Thoracic aorta endothelial cell (primary cell): Measurements from ENCODE around the gene RNF151. TPM values are rescaled to one million over a fixed set of nuclear protein-coding genes. Genes with fewer than 3 reads are reported as not detected.

ENCODE experiments used
- small RNA-seq: library from RNA; depleted of rRNA; stranded (forward); fragments of <200 nt; gene quantifications from one replicate; pipeline ENCODE3, GENCODE V24; 2012
- total RNA-seq: library from RNA; depleted of rRNA; stranded (reverse); fragments of >200 nt; gene quantifications from 2 replicates; pipeline ENCODE4 v1.2.3, GENCODE V29; 2012

Gene RNF151
- total RNA-seq, result not detected in 2 replicates

DNA sequence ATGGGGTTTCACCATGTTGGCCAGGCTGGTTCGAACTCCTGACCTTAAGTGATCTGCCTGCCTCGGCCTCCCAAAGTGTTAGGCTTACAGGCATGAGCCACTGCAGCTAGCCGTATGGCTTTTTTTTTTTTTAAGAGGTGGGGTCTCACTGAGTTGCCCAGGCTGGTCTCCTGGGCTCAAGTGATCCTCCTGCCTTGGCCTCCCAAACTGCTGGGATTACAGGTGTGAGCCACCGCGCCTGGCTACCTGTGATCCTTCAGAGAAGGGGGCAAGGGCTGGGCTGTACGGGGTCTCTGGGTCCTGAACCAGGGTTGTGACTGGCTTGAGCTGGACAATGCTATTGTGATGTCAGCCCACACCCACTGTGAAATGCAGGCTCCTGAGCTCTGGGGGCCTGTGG, at the start of gene RNF151:
RNF151 (plus strand) TSS at position 397 of the 400 bp plus-strand sequence. CDS start 26 bp downstream, outside the sequence.

GRCh38 chr16:1918351-1919326, 48.0 kb upstream of the RNF151 start, which contains the start of gene HS3ST6:
Gene HS3ST6 (minus strand): TSS chr16:1918415. CDS start chr16:1918323, 92 bp downstream.

GRCh38 chr16:1942810-1943726, 23.6 kb upstream of the RNF151 start, which contains the start of gene MSRB1:
Gene MSRB1 (minus strand): TSS chr16:1943199. CDS start chr16:1943156, 43 bp downstream.

DNA sequence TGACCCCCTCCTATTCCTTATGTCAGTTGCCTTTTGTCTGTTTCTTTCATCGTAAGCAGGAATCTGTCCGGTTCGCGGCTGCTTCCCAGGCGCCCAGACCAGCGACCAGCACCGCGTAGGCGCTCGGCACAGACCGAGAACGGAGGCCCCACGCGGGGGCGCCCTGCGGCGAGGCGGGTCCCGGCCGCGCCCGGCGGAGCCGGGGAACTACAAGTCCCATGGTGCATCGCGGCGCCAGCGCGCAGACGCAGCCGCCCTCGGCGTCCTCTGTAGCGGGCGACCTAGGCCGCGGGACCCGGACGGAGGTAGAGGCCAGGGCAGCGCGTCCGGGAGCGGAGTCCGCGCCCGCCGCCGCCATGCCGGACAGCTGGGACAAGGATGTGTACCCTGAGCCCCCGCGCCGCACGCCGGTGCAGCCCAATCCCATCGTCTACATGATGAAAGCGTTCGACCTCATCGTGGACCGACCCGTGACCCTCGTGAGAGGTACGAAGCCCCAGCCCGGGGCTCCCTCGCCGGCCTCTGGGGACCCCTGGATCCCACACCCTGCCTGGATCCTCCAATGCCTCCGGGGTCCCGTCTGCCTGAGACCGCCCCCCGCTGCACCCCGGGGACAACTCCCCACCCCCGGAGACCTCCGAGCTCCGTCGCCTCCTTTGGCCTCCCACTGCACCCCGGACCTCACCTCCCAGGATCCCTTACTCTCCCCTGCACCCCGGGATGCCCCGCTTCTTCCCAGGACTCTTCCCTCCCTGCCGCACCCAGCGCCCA, 7.2 kb upstream of the RNF151 start, which contains the start of gene NDUFB10:
NDUFB10 (plus strand) TSS at position 270 of the 771 bp plus-strand sequence; CDS start at position 357, 87 bp downstream.

GRCh38 chr16:1964506-1965395, 1.9 kb upstream of the RNF151 start, which contains the start of gene RPS2:
Gene RPS2 (minus strand): TSS chr16:1964826. CDS start chr16:1964625, 201 bp downstream.

DNA sequence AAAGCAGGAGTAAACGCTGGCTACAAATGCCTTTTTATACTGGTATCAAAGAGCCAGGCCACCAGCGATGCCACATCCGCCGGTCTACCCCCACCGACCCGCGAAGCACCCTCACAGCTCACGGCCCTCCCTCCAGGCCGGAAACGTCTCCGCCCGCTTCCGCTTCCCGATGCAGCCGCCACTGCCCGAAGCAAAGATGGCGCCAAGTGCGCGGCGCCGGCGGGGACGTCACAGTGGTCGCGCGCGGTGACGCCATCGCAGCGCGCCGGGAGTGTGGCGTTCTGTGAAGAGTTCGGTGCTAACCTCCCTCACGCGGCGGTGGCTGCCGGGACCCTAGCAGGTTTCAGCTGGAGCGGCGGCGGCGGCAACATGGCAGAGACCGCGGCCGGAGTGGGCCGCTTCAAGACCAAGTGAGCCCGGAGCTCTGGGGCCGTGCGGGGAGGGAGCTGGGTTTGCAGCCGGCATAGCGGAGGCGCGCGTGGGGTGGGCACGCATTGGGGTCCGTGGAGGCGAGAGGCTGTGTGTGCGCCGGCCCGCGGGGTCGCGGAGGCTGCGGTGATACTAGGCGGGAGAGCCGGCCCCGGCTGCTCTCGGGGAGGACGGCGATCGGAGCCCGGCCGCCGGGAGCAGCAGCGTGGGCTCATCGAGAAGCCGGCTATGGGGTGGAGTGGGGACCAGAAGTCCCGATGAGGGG, 5.3 kb downstream of the RNF151 start, which contains the start of gene TBL3:
TBL3 (plus strand) TSS at position 258 of the 694 bp plus-strand sequence; CDS start at position 370, 112 bp downstream.

DNA sequence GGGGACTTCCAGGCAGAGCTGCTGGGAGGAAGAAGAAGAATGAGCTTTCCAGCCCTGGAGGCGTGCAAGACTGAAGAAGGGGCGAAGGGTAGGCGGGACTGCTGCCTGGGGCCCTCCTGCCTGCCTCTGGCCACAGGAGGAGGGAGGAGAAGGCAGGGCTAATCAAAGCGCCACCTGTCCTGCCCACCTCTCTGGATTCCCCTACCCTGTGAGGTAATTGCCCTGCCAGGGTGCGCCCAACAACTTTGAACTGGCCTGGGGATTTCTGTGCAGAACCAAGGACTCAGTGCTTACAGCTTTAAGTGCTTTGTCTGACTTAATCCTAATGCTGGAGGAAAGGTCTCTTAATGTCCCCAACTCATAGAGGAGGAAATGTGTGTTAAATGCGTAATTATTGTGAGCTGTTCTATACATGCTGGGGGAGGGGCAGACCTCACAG, 14.8 kb downstream of the RNF151 start, which contains the start of gene NOXO1:
NOXO1 (minus strand) TSS at position 72 of the 439 bp plus-strand sequence. CDS start 290 bp downstream, outside the sequence.

DNA sequence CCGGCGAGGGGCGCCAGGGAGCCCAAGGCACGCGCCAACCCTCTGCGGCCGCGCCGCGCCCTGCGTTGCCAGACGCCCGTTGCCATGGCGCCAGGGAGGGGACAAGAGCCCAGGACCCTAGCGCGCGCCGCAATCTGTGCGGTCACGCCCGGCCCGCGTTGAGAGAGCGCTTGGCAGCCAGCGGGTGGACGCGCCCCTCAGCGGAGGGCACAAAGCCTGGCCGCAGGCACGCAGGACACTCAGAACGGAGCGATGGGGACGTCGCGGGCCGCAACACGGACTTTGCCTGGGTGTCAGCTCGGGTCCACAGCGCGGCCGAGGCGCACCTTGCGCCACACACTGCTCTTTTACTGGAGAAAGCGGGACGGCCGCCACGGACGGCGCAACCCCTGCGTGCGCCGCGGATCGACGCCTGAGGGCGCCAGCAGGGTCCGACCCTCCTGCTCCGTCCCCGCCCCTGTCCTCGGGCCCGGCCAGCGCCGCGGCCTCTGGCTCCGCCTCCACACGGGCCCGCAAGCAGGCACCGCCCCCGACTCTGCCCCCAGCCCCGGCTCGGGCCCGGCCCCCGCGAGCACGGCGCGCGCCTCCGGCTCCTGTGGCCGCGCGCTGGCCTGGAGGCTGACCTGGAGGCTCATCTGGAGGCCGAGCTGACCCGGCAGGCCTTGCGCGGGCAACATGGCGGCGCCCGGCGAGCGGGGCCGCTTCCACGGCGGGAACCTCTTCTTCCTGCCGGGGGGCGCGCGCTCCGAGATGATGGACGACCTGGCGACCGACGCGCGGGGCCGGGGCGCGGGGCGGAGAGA, 17.1 kb downstream of the RNF151 start, which contains the start of gene GFER:
GFER (plus strand) TSS at position 650 of the 803 bp plus-strand sequence; CDS start at position 676, 26 bp downstream.

DNA sequence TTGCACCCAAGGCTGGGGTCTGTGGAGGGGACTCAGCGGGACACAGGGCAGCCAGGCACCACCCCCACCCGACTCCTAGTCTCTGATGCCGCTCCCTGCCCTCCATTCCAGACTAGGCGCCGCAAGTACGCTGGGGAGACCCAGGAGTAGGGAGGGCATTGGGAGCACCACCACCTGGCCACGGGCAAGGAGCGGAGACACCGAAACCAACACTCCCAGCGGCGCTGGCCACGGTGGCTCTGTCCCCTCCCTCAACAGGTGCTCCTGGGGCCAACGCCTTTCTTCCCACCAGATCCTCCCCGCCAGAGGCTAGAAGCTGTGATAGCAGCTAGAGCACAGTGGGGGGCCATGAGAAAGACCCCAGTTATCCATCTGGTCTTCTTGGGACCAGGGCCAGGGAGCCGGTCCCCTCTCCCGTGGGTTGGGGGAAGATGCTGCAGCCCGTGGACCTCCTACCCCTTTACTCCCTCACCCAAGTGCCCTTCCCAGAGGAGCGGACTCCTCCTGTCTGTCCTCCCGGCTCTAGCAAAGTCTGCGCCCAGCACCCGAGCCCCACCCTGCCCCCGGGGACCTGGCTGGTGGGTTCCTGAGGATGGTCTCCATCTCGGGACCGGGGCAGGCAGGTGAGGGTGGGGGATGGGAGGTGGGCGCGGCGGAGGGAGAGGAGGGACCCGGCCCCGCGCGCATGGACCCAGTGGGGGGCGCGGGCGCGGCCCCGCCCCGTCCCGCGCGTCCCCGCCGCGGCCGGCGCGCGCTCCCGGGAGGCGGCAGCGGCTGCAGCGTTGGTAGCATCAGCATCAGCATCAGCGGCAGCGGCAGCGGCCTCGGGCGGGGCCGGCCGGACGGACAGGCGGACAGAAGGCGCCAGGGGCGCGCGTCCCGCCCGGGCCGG, 22.8 kb downstream of the RNF151 start, which contains the start of gene SYNGR3:
SYNGR3 (plus strand) TSS at position 762 of the 892 bp plus-strand sequence. CDS start 133 bp downstream, outside the sequence.

GRCh38 chr16:2009791-2010510, 43.3 kb downstream of the RNF151 start, which contains the start of gene ZNF598:
Gene ZNF598 (minus strand): TSS chr16:2009821.

Small RNA genes lying within 50 kb of the gene (small RNA-seq; reads per million reads assigned to genes)
- gene AC005363.2, result not detected
- gene RN7SL219P, result not detected
- not detected for gene SNORA10
- gene SNORA64, result not detected

Other genes starting within 250 kb of the RNF151 start
- 26.1 and 27.0 TPM in 2 replicates for gene NME3, start 195.3 kb upstream of the RNF151 start, total RNA-seq
- gene EME2, start 194.0 kb upstream of the RNF151 start, total RNA-seq, result 11.6 and 13.5 TPM in 2 replicates
- 59.0 and 75.9 TPM in 2 replicates for gene MRPS34, start 193.7 kb upstream of the RNF151 start, total RNA-seq
- 21.0 and 25.3 TPM in 2 replicates for gene SPSB3, start 184.3 kb upstream of the RNF151 start, total RNA-seq
- 61.0 and 66.9 TPM in 2 replicates for gene NUBP2, start 183.9 kb upstream of the RNF151 start, total RNA-seq
- not detected in 2 replicates for gene IGFALS, start 173.2 kb upstream of the RNF151 start, total RNA-seq
- gene HAGH, start 140.0 kb upstream of the RNF151 start, total RNA-seq, result 43.0 and 46.1 TPM in 2 replicates
- gene FAHD1, start 139.7 kb upstream of the RNF151 start, total RNA-seq, result 57.3 and 63.8 TPM in 2 replicates
- gene MEIOB, start 94.7 kb upstream of the RNF151 start, total RNA-seq, result 0.14 and 0.66 TPM in 2 replicates
- gene HS3ST6, start 48.4 kb upstream of the RNF151 start, total RNA-seq, result not detected in 2 replicates
- 14.6 and 16.4 TPM in 2 replicates for gene MSRB1, start 23.7 kb upstream of the RNF151 start, total RNA-seq
- gene RPL3L, start 12.2 kb upstream of the RNF151 start, total RNA-seq, result not detected in 2 replicates
- gene NDUFB10, start 7.3 kb upstream of the RNF151 start, total RNA-seq, result 97.1 and 113 TPM in 2 replicates
- gene RPS2, start 2.0 kb upstream of the RNF151 start, total RNA-seq, result 2,240 and 2,662 TPM in 2 replicates
- 48.4 and 49.1 TPM in 2 replicates for gene TBL3, start 5.2 kb downstream of the RNF151 start, total RNA-seq
- gene NOXO1, start 14.6 kb downstream of the RNF151 start, total RNA-seq, result 0.40 TPM in 1 of 2 replicates, not detected in the other
- 8.6 and 13.6 TPM in 2 replicates for gene GFER, start 17.3 kb downstream of the RNF151 start, total RNA-seq
- gene SYNGR3, start 23.1 kb downstream of the RNF151 start, total RNA-seq, result 1.3 and 1.6 TPM in 2 replicates
- 26.7 and 36.5 TPM in 2 replicates for gene ZNF598, start 43.0 kb downstream of the RNF151 start, total RNA-seq
- gene NPW, start 52.9 kb downstream of the RNF151 start, total RNA-seq, result 0.13 and 0.72 TPM in 2 replicates
- 52.7 and 94.3 TPM in 2 replicates for gene NHERF2, start 60.0 kb downstream of the RNF151 start, total RNA-seq
- gene NTHL1, start 81.0 kb downstream of the RNF151 start, total RNA-seq, result 18.6 and 27.1 TPM in 2 replicates
- gene TSC2, start 81.1 kb downstream of the RNF151 start, total RNA-seq, result 56.4 and 61.7 TPM in 2 replicates
- 56.4 and 62.8 TPM in 2 replicates for gene PKD1, start 169.0 kb downstream of the RNF151 start, total RNA-seq
- 0.36 and 0.66 TPM in 2 replicates for gene RAB26, start 181.8 kb downstream of the RNF151 start, total RNA-seq
- gene TRAF7, start 188.9 kb downstream of the RNF151 start, total RNA-seq, result 94.2 and 94.6 TPM in 2 replicates
- under 0.01 and 0.13 TPM in 2 replicates for gene CASKIN1, start 229.7 kb downstream of the RNF151 start, total RNA-seq
- gene MLST8, start 238.6 kb downstream of the RNF151 start, total RNA-seq, result 37.1 and 44.0 TPM in 2 replicates
- 1.3 and 1.8 TPM in 2 replicates for gene BRICD5, start 244.0 kb downstream of the RNF151 start, total RNA-seq
- 16.7 and 26.2 TPM in 2 replicates for gene PGP, start 248.0 kb downstream of the RNF151 start, total RNA-seq